ENCODE measurements around the gene PIP5K1C. TPM values are rescaled to one million over a fixed set of nuclear protein-coding genes. Genes with fewer than 3 reads are reported as not detected.

PIP5K1C gene
- total and polyA plus RNA-seq, 8 donors: 20.2 to 42.2 (median 27.0) TPM

DNA sequence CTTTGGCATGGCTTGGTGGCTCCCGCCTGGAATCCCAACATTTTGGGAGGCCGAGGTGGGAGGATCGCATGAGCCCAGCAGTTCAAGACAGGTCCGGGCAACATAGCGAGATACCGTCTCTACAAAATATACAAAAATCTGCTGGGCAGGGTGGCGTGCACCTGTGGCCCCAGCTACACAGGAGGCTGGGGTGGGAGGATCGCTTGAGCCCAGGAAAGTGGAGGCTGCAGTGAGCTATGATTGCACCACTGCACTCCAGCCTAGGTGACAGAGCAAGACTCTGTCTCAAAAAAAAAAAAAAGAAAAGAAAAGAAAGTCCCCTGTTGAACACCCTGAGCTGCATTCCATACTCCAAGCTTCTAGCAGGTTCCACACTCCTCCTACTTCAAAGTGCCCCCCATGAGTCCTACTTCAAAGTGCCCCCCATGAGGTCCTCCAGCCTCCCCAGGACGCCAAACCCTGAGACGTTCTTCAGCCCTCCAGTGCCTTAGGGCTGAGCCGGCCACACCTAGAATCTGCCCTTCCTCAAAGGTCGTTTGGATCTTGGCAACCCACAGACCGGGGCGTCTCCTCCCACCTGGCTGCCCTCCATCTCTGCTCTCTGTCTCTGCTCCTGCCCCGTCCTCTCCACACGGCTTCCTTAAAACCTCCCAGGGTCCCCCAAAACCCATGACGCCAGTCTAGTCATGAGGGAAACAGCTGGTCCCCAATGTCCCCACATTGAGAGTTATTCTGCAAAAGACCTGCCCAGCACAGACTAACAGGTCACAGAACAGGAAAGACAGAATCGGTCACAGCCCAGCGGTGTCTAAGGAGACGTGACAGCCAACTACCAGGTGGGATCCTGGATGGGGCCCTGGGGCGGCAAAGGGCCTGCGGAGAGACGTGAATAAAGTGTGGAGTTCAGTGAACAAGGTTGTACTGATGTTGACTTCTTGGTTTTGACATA is 12.7 kb upstream of the PIP5K1C start:
- peak overlapping the region; percentile 20 to 56 for H3K27ac ChIP-seq
- H3K36me3 ChIP-seq: no peaks in the 10 kb centered on the region
- DNase-seq (peak in 2 of 4 donors; percentile 56 to 66), ATAC-seq (peak; percentile 54)
- TF ChIP-seq, protein P1, sequence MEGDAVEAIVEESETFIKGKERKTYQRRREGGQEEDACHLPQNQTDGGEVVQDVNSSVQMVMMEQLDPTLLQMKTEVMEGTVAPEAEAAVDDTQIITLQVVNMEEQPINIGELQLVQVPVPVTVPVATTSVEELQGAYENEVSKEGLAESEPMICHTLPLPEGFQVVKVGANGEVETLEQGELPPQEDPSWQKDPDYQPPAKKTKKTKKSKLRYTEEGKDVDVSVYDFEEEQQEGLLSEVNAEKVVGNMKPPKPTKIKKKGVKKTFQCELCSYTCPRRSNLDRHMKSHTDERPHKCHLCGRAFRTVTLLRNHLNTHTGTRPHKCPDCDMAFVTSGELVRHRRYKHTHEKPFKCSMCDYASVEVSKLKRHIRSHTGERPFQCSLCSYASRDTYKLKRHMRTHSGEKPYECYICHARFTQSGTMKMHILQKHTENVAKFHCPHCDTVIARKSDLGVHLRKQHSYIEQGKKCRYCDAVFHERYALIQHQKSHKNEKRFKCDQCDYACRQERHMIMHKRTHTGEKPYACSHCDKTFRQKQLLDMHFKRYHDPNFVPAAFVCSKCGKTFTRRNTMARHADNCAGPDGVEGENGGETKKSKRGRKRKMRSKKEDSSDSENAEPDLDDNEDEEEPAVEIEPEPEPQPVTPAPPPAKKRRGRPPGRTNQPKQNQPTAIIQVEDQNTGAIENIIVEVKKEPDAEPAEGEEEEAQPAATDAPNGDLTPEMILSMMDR (IDR thresholded peaks at IDR 0.05): no peak
- intact Hi-C loops (cut with DNase I): no loop called here
- no peaks in the 10 kb centered on the region for H3K9me3 ChIP-seq
- no peak overlapping the region for H3K4me3 ChIP-seq
- H3K27me3 ChIP-seq: peaks cover 0 to 9% of the 10 kb centered on the region in 2 donors
- H3K4me1 ChIP-seq: no peaks in the 10 kb centered on the region

DNA sequence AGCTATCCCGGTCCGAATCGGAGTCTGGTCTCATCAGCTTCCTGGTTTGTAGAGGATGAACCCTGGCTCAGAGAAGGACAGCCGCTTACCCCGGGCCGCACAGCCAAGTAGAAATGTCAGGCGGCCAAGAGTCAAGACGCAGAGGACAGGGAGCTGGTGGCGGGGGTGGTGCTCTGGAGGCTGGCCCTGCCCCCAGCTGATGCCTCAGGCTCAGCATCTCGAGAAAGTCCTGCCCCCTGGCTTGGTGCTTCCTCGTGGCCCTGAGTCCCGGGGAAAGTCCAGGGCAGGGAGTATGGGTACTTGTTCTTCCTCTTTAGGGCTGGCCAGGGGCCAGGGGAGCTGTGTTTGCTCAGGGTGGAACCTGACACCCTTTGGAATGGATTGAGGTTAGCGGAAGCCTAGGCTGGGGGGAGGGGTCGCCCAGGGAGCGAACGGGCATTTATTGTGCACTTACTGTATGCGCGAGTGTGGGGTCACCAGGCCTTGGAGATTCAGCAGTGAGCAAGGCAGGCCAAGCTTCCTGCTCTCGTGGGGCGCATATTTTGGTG is 10.1 kb upstream of the PIP5K1C start:
- DNase-seq (peak; percentile 39 to 94 (median 89)), ATAC-seq (peak; percentile 84)
- Histone ChIP-seq H3K27ac (no peak overlapping the region), H3K27me3 (peaks cover 0 to 28% of the 10 kb centered on the region in 2 donors), H3K4me1 (no peaks in the 10 kb centered on the region), H3K36me3 (no peaks in the 10 kb centered on the region), H3K9me3 (no peaks in the 10 kb centered on the region), H3K4me3 (no peak overlapping the region)
- TF ChIP-seq, protein P1 (IDR thresholded peaks at IDR 0.05): no peak
- intact Hi-C loops (cut with DNase I): no loop called here

DNA sequence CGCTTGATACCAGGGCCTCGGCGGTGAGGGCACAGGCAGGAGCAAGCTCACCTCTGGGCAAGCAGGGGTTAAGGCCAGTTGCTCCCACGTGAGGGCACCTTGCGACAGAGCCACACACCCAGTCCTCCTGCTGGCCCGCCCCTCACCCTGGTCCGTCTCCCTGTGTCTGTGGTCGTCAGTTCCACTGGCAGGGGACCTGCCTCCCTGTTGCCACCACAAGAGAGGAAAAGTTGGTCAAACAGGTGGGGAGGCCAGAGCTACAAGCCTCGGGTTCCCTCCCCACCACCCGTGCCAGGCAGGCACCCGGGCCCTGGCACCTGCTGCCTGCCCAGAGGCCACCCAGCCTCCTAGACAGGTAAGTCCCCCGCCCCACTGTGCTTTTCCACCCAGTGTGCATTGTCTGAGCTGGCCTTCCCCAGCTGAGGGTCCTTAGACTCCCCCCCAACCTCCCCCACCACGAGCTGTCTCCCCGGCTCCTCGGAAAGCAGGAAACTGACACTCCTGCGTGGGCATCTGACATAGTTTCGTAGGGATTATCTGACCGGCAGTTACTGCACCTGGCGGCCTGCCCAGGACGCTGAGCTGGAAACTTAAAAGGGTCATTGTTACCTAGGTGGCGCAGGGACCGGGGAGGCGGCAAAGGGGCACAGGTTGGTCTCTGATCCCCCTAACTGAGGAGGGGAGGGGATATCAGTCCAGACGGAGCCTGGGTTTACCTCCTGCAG is 8.1 kb upstream of the PIP5K1C start, which contains the start of gene TJP3:
TSS of gene TJP3 (plus strand) at position 178 of the 725 bp plus-strand sequence. CDS start 20,049 bp downstream, outside the sequence.
- TF ChIP-seq, protein P1 (IDR thresholded peaks at IDR 0.05): no peak
- no peaks in the 10 kb centered on the region for H3K4me1 ChIP-seq
- H3K27ac ChIP-seq: peak within 1 kb of the TSS; percentile 58 to 67
- peak; percentile 80 for ATAC-seq
- no peaks in the 10 kb centered on the region for H3K36me3 ChIP-seq
- H3K9me3 ChIP-seq: no peaks in the 10 kb centered on the region
- peaks cover 0 to 28% of the 10 kb centered on the region in 2 donors for H3K27me3 ChIP-seq
- peak; percentile 22 to 90 (median 72) for DNase-seq
- intact Hi-C loops (cut with DNase I): no loop called here
- peak within 1 kb of the TSS; percentile 22 to 45 for H3K4me3 ChIP-seq

DNA sequence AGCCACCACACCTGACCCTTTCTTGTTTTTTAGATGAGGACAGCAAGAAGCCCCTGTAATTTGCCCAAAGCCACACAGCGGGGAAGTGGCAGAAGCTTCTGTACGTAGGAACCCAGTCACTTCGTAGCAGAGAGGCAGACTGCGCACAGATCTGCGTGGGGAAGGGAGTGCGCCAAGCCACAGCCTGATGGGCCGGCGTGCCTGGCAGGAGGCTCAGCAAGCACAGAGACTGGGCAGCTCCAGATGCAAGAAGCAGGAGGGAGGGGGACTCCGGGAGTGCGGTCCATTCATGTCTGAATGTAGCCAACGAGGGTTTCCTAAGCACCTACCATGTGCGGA is 7.6 kb upstream of the PIP5K1C start:
- TF ChIP-seq, protein P1 (IDR thresholded peaks at IDR 0.05): no peak
- no peak for DNase-seq
- Histone ChIP-seq H3K27me3 (peaks cover 0 to 28% of the 10 kb centered on the region in 2 donors), H3K9me3 (no peaks in the 10 kb centered on the region), H3K4me1 (no peaks in the 10 kb centered on the region), H3K36me3 (no peaks in the 10 kb centered on the region), H3K27ac (peak overlapping the region; percentile 18 to 33), H3K4me3 (peak overlapping the region in 1 of 2 donors; percentile 45)
- intact Hi-C loops (cut with DNase I): no loop called here
- peak; percentile 4 for ATAC-seq
